ENCODE results near the gene PRPS1. TPM values are rescaled to one million over a fixed set of nuclear protein-coding genes. Genes with fewer than 3 reads are reported as not detected.

Gene PRPS1
- total RNA-seq, 6 experiments from 2014 or later, result 23.8 to 38.6 (median 26.0) TPM

DNA sequence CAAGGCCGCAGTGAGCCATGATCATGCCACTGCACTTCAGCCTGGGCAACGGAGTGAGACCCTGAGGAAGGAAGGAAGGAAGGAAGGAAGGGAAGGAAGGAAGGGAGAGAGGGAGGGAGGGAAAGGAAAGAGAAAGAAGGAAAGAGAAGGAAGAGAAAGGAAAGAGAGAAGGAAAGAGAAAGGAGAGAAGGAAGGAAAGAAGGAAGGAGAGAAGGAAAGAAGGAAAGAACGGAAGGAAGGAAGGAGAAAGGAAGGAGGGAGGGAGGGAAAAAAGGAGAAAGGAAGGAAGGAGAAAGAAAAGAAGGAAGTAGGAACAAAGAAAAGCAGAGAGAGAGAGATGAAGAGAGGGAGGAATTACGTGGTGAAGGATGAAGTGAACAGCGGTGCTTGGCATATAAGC lies 30.4 kb downstream of the PRPS1 start:
- intact Hi-C loops (cut with DNase I), result loop anchor here in 1 of 2 donors (10.0 kb wide), 1 partner anchor 116 kb away; the partner anchor contains the start of genes NCBP2L and TSC22D3
- 51% methylated on average over 5 of the region's 5 CpGs for WGBS (ENCODE audit: insufficient coverage, low coverage, low lambda C conversion rate, missing lambda C conversion rate)
- Histone ChIP-seq H3K4me3 (no peak overlapping the region), H3K27ac (no peak overlapping the region), H3K4me1 (no peaks in the 10 kb centered on the region), H3K9me3 (no peaks in the 10 kb centered on the region), H3K36me3 (no peaks in the 10 kb centered on the region), H3K27me3 (no peaks in the 10 kb centered on the region)
- ATAC-seq, result no peak
- no peak for DNase-seq
- TF ChIP-seq, protein P1, sequence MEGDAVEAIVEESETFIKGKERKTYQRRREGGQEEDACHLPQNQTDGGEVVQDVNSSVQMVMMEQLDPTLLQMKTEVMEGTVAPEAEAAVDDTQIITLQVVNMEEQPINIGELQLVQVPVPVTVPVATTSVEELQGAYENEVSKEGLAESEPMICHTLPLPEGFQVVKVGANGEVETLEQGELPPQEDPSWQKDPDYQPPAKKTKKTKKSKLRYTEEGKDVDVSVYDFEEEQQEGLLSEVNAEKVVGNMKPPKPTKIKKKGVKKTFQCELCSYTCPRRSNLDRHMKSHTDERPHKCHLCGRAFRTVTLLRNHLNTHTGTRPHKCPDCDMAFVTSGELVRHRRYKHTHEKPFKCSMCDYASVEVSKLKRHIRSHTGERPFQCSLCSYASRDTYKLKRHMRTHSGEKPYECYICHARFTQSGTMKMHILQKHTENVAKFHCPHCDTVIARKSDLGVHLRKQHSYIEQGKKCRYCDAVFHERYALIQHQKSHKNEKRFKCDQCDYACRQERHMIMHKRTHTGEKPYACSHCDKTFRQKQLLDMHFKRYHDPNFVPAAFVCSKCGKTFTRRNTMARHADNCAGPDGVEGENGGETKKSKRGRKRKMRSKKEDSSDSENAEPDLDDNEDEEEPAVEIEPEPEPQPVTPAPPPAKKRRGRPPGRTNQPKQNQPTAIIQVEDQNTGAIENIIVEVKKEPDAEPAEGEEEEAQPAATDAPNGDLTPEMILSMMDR (IDR thresholded peaks at IDR 0.05), result no peak
- no peak for TF ChIP-seq POLR2A (IDR thresholded peaks at IDR 0.05)

- ATAC-seq (no peak), DNase-seq (no peak)
- Histone ChIP-seq H3K27ac (no peak overlapping the region), H3K36me3 (no peaks in the 10 kb centered on the region), H3K4me3 (no peak overlapping the region), H3K9me3 (no peaks in the 10 kb centered on the region), H3K4me1 (no peaks in the 10 kb centered on the region), H3K27me3 (no peaks in the 10 kb centered on the region)
- WGBS (ENCODE audit: insufficient coverage, low coverage, low lambda C conversion rate, missing lambda C conversion rate), result 37% methylated on average over 3 of the region's 4 CpGs
- TF ChIP-seq, protein P1 (IDR thresholded peaks at IDR 0.05), result no peak
- TF ChIP-seq POLR2A (IDR thresholded peaks at IDR 0.05), result no peak
- intact Hi-C loops (cut with DNase I), result loop anchor here in 1 of 2 donors (10.0 kb wide), 1 partner anchor 116 kb away; the partner anchor contains the start of genes NCBP2L and TSC22D3
Observed at GRCh38 chrX:107659286-107659685, 31.0 kb downstream of the PRPS1 start.

- no peak for DNase-seq
- no peaks in the 10 kb centered on the region for H3K27me3 ChIP-seq
- no peak overlapping the region for H3K4me3 ChIP-seq
- intact Hi-C loops (cut with DNase I), result loop anchor here (10.0 kb wide), 1 partner anchor 115 kb away; the partner anchor contains the start of genes NCBP2L (in 2 of the 2) and TSC22D3 (in 2 of the 2)
- H3K27ac ChIP-seq, result no peak overlapping the region
- TF ChIP-seq POLR2A (IDR thresholded peaks at IDR 0.05), result no peak
- TF ChIP-seq, protein P1 (IDR thresholded peaks at IDR 0.05), result peak; percentile 65 to 80 (median 74)
- no peaks in the 10 kb centered on the region for H3K4me1 ChIP-seq
- no peaks in the 10 kb centered on the region for H3K9me3 ChIP-seq
- ATAC-seq, result peak; percentile 74 to 84 (median 82)
- WGBS (ENCODE audit: insufficient coverage, low coverage, low lambda C conversion rate, missing lambda C conversion rate), result 63% methylated on average over 1 of the region's 1 CpG
- H3K36me3 ChIP-seq, result no peaks in the 10 kb centered on the region
Observed at GRCh38 chrX:107659768-107660167, 31.5 kb downstream of the PRPS1 start.

DNA sequence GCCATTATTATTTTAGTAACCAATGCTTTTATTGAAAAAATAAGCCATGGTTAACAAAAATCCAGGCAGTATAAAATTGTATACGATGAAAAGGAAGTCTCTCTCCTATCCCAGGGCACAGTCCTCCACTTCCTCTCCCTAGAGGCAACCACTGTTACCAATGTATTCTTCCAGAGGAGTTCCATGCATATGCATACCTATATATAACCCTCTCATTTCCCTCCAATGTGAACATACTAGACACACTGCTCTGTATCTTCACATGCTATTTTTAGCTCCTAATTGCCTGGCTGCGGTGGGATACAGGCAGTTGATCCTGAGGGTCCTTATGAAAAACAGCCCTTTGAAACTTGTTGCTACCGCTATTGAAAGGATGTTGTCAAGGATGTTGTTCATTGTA lies 33.8 kb downstream of the PRPS1 start:
- Histone ChIP-seq H3K27ac (no peak overlapping the region), H3K4me3 (no peak overlapping the region), H3K27me3 (no peaks in the 10 kb centered on the region), H3K36me3 (no peaks in the 10 kb centered on the region), H3K4me1 (no peaks in the 10 kb centered on the region), H3K9me3 (no peaks in the 10 kb centered on the region)
- DNase-seq (no peak), ATAC-seq (no peak)
- 40% methylated on average over 3 of the region's 3 CpGs for WGBS (ENCODE audit: insufficient coverage, low coverage, low lambda C conversion rate, missing lambda C conversion rate)
- no peak for TF ChIP-seq POLR2A (IDR thresholded peaks at IDR 0.05)
- TF ChIP-seq, protein P1 (IDR thresholded peaks at IDR 0.05), result no peak
- intact Hi-C loops (cut with DNase I), result loop anchor here in 1 of 2 donors (10.0 kb wide), 1 partner anchor 113 kb away; the partner anchor contains the start of genes NCBP2L and TSC22D3

All from right lobe of liver (tissue), 6 donors.